C4-2B (cell line): Measurements from ENCODE around the gene MIAT.

ENCODE experiments used
- ZFX ChIP-seq: fragments of 450-650 bp; IDR thresholded peaks from 2 replicates; pipeline ENCODE4 v1.6.1; 2017
- TF ChIP-seq, protein P1 (sequence below): fragments of 450-650 bp; conservative IDR thresholded peaks from 2 replicates; pipeline ENCODE4 v1.5.1; 2017; ENCODE audit warnings: mild to moderate bottlenecking

DNA sequence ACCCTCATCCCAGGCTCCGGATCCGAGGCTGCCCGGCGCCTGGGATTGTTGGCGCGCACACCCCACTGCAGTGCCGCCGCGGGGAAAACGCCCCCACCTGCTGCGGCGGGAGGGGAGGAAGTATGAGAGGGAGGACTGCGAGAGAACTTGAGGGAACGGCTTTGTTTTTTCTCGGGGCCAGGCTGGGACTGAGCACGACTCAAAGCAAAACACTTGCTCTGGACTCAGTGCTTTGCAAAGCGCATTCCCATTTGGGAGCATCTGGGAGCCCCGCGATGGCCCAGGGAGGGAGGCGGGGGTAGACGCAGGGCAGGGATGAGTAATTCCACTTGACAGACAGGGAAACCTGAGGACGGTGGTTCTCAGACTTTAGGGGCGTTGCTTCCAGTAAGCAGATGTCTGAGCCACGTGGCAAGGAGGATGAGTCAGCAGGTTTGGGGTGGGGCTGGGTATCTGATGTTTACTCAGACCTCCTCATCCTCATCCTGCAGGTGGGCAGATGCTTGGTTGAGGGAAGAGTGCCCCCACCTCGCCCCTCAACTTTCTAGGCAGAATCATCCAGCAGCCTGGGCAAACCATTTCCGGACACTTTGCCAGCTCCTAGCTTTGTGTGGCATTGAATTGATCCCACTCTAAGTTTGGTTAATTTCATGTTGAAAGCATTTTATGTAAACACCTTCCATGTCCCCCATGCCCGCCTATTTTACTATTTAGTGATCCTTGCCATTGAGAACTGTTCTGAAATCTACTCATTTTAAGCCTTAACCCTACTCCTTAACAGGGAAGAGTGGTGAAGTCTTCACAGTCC lies 1.5 kb downstream of the MIAT start:
- TF ChIP-seq, protein P1, sequence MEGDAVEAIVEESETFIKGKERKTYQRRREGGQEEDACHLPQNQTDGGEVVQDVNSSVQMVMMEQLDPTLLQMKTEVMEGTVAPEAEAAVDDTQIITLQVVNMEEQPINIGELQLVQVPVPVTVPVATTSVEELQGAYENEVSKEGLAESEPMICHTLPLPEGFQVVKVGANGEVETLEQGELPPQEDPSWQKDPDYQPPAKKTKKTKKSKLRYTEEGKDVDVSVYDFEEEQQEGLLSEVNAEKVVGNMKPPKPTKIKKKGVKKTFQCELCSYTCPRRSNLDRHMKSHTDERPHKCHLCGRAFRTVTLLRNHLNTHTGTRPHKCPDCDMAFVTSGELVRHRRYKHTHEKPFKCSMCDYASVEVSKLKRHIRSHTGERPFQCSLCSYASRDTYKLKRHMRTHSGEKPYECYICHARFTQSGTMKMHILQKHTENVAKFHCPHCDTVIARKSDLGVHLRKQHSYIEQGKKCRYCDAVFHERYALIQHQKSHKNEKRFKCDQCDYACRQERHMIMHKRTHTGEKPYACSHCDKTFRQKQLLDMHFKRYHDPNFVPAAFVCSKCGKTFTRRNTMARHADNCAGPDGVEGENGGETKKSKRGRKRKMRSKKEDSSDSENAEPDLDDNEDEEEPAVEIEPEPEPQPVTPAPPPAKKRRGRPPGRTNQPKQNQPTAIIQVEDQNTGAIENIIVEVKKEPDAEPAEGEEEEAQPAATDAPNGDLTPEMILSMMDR, result no peak
- no peak for TF ChIP-seq ZFX
